ENCODE results near the gene RHEBL1. TPM values are rescaled to one million over a fixed set of nuclear protein-coding genes. Genes with fewer than 3 reads are reported as not detected.

The RHEBL1 gene, protein sequence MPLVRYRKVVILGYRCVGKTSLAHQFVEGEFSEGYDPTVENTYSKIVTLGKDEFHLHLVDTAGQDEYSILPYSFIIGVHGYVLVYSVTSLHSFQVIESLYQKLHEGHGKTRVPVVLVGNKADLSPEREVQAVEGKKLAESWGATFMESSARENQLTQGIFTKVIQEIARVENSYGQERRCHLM
- 1 to 10 TPM; 1.1 to 2.3 TPM for total RNA-seq

DNA sequence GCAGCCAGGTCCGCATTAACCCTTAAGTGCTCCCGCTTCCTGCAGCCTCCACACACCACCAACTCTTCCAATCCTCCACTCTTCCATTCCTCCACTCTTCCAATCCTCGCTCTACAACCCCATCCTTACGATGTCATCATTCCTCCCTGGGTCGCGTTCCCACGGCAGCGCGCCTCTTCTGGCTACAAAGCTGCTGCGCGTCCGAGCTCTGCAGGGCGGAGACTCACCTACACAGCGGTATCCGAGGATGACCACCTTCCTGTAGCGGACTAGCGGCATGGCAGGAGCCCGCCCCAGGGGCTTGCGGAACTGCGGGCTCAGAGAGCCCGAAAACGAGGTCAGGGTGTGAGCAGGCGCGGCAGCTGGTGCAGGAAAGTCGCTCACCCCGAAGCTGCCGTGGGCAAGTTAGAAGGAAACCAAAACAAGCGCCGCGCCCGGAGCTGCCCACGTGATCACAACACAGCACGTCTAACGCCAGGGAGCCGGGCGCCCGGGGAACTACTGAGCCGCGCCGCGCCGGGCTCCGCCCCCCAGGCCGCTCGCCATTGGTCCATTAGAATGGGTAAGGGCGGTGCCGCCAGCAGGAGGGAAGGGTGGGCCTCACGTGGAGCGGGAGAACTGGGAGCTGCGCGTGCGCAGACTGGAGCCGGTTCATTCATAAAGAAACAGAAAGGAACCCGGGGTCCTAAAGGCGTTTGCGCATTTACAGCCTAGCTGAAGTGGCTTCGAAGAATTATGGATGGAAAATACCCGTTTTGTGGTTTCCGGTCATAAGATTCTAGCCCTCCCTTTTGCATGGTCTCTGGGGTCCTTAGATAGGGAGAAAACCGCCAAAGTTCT lies at the start of gene RHEBL1:
Gene RHEBL1 (minus strand): TSS at position 473 of the 840 bp plus-strand sequence. CDS start 194 bp downstream, at position 279.
- peak; percentile 55 for TF ChIP-seq POLR2A (IDR thresholded peaks at IDR 0.05)
- TF ChIP-seq POLR2AphosphoS5 (IDR thresholded peaks at IDR 0.05), result peak; percentile 97
- TF ChIP-seq CTCF (IDR thresholded peaks at IDR 0.05), result peak in 3 of 4 experiments; percentile 19 to 38 (median 33)
- intact Hi-C loops (cut with DNase I), result loop anchor here (10.0 kb wide), 1 partner anchor 55 kb away; no protein-coding TSS in a partner anchor
- WGBS, result under 1% methylated on average over 58 of the region's 60 CpGs
- H3K4me1 ChIP-seq (replicated peaks), result no peaks in the 10 kb centered on the region
- no peaks in the 10 kb centered on the region for H3K9me3 ChIP-seq
- no peaks in the 10 kb centered on the region for H3K27me3 ChIP-seq (replicated peaks; ENCODE audit: insufficient read depth)
- peak within 1 kb of the TSS; percentile 47 to 71 for H3K4me3 ChIP-seq
- H3K36me3 ChIP-seq, result no peaks in the 10 kb centered on the region
- peak; percentile 98 for DNase-seq (ENCODE audit: low spot score)
- peak within 1 kb of the TSS; percentile 60 to 61 for H3K27ac ChIP-seq

- peak overlapping the region; percentile 95 to 96 for H3K27ac ChIP-seq
- no peak for DNase-seq (ENCODE audit: low spot score)
- no peaks in the 10 kb centered on the region for H3K4me1 ChIP-seq (replicated peaks)
- no peaks in the 10 kb centered on the region for H3K27me3 ChIP-seq (replicated peaks; ENCODE audit: insufficient read depth)
- intact Hi-C loops (cut with DNase I), result no loop called here
- H3K9me3 ChIP-seq, result no peaks in the 10 kb centered on the region
- 46% methylated on average over 6 of the region's 6 CpGs for WGBS
- H3K36me3 ChIP-seq, result peaks cover 0 to 3% of the 10 kb centered on the region in 2 donors
- H3K4me3 ChIP-seq, result peak overlapping the region; percentile 88
- TF ChIP-seq POLR2A (IDR thresholded peaks at IDR 0.05), result no peak
- TF ChIP-seq POLR2AphosphoS5 (IDR thresholded peaks at IDR 0.05), result no peak
- TF ChIP-seq CTCF (IDR thresholded peaks at IDR 0.05), result no peak
Observed at GRCh38 chr12:49111206-49111605, 41.4 kb upstream of the RHEBL1 start.

DNA sequence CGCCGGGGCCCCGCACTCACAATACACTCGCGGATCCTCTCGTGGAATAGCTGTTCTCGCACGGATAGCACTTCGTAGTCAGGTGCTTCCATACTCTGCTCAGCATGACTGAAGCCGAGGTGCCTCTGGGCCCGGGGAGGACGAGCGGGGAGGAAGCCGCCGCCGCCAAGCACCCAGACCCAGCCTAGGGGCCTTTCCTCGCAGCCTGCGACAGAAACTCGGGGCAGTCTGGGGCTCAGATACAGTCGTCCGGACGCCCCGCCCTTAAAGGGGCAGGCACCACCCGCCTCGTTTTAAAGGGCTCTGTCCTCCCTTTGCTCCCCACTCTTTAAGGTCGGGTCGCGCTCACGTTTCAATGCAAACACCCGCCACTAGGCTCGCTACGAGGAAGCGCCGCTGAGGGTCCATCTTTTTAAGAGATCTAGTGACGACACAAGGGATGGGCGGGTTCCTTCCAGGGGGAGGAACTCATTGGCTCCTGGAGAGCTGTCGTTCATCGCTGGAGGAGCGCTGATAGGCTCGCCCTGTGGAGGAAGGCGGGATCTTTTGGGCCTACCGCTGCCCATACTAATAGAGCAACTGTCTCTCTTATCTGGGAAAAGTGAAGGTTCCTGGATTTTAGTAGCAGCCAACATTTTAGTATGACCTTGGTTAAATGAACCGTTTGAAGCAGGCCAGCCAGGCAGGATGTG lies 40.8 kb upstream of the RHEBL1 start, which contains the start of gene LMBR1L:
Gene LMBR1L (minus strand): TSS at position 384 of the 692 bp plus-strand sequence. CDS start 292 bp downstream, at position 92.
- H3K27me3 ChIP-seq (replicated peaks; ENCODE audit: insufficient read depth), result no peaks in the 10 kb centered on the region
- H3K27ac ChIP-seq, result peak within 1 kb of the TSS; percentile 95 to 96
- H3K4me1 ChIP-seq (replicated peaks), result no peaks in the 10 kb centered on the region
- under 1% methylated on average over 43 of the region's 43 CpGs for WGBS
- no peaks in the 10 kb centered on the region for H3K9me3 ChIP-seq
- H3K4me3 ChIP-seq, result peak within 1 kb of the TSS; percentile 88
- intact Hi-C loops (cut with DNase I), result no loop called here
- TF ChIP-seq POLR2A (IDR thresholded peaks at IDR 0.05), result peak; percentile 97
- TF ChIP-seq POLR2AphosphoS5 (IDR thresholded peaks at IDR 0.05), result peak; percentile 100
- TF ChIP-seq CTCF (IDR thresholded peaks at IDR 0.05), result peak in 3 of 4 experiments; percentile 34 to 86 (median 84)
- peak; percentile 97 for DNase-seq (ENCODE audit: low spot score)
- peaks cover 0 to 3% of the 10 kb centered on the region in 2 donors for H3K36me3 ChIP-seq

DNA sequence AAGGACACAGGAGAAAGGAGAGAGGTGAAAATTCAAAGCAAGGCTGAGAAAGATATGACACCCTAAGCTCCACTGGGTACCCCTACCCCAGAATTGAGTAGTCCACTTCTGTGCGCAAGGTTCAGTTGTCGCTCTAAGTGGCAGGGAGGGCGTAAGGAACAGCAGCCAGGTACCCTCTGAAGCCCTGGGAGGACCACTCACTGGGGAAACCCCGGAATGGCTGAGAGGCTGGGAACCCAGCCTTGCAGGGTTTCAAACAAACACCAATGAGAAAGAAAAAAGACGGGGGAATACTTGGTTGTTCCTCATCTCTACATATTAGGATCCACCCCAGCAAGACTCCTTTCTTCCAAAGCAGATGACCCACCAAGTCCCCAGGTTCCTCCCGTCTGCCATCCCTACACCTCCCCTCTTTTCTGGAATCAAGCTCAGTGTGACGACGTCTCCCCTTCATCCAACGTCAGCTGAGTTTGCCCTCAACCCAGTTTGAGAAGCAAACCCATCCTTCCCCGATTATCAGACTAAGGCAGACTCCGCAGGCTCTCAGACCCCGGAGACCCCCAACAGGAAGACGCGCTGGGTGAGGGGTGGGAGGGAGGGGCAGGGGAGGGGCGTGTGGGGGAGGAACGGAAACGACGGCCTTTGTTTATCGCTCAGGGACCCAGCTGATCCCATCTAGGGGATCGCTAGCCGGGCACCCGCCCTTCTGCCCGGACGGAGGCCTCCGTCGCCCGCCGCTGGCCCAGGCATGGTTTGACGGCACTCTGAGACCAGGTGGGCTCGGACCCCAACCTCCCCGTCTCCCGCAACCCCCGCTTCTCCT lies 40.1 kb upstream of the RHEBL1 start:
- no peaks in the 10 kb centered on the region for H3K9me3 ChIP-seq
- DNase-seq (ENCODE audit: low spot score), result peak; percentile 36
- peak overlapping the region; percentile 95 to 96 for H3K27ac ChIP-seq
- WGBS, result 3% methylated on average over 33 of the region's 33 CpGs
- intact Hi-C loops (cut with DNase I), result no loop called here
- TF ChIP-seq POLR2AphosphoS5 (IDR thresholded peaks at IDR 0.05) (no peak), CTCF (IDR thresholded peaks at IDR 0.05) (no peak)
- H3K27me3 ChIP-seq (replicated peaks; ENCODE audit: insufficient read depth), result no peaks in the 10 kb centered on the region
- peak overlapping the region; percentile 88 for H3K4me3 ChIP-seq
- H3K4me1 ChIP-seq (replicated peaks), result no peaks in the 10 kb centered on the region
- peaks cover 0 to 3% of the 10 kb centered on the region in 2 donors for H3K36me3 ChIP-seq

Measured in prostate gland (tissue), 2 donors.